AG09309 (cell line): ENCODE measurements around the gene DISC1.

ENCODE experiments used
- DNase-seq: peaks from one replicate; pipeline ENCODE4 v3.0.0-alpha.2; 2010; ENCODE audit warnings: low read depth
- H3K4me3 ChIP-seq: 2 replicates; pipeline ENCODE4 v1.5.1; 2011; ENCODE audit warnings: mild to moderate bottlenecking, low read depth, low read length, moderate library complexity; ENCODE audit not compliant: control insufficient read depth
- TF ChIP-seq, protein P1 (sequence below): IDR thresholded peaks from 2 replicates; pipeline ENCODE4 v1.5.1; 2011; ENCODE audit warnings: mild to moderate bottlenecking, low read depth, low read length, inconsistent platforms; ENCODE audit not compliant: insufficient read depth, control insufficient read depth; ENCODE audit errors: missing control alignments

Gene DISC1

DNA sequence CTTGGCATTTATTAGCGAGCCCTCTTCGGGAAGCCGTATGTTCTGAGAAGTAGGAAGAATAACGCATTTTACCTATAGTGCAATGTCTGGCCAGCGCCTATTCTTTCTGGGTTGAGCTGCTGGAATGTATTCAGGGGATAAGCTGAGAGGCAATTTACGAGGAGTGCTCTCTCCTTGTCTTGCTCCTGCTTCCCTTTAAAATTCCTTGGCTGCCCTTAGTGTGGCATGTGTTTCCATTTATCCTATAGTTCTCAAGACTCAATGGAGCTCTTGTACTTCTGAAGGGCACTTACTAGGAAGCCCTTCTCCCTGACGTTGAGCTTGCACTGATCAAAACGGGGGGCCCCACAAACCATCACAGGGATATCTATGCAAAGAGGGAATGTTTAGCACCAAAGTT lies 364.6 kb downstream of the DISC1 start:
- TF ChIP-seq, protein P1, sequence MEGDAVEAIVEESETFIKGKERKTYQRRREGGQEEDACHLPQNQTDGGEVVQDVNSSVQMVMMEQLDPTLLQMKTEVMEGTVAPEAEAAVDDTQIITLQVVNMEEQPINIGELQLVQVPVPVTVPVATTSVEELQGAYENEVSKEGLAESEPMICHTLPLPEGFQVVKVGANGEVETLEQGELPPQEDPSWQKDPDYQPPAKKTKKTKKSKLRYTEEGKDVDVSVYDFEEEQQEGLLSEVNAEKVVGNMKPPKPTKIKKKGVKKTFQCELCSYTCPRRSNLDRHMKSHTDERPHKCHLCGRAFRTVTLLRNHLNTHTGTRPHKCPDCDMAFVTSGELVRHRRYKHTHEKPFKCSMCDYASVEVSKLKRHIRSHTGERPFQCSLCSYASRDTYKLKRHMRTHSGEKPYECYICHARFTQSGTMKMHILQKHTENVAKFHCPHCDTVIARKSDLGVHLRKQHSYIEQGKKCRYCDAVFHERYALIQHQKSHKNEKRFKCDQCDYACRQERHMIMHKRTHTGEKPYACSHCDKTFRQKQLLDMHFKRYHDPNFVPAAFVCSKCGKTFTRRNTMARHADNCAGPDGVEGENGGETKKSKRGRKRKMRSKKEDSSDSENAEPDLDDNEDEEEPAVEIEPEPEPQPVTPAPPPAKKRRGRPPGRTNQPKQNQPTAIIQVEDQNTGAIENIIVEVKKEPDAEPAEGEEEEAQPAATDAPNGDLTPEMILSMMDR, result no peak
- DNase-seq, result no peak
- no peak overlapping the region for H3K4me3 ChIP-seq

DNA sequence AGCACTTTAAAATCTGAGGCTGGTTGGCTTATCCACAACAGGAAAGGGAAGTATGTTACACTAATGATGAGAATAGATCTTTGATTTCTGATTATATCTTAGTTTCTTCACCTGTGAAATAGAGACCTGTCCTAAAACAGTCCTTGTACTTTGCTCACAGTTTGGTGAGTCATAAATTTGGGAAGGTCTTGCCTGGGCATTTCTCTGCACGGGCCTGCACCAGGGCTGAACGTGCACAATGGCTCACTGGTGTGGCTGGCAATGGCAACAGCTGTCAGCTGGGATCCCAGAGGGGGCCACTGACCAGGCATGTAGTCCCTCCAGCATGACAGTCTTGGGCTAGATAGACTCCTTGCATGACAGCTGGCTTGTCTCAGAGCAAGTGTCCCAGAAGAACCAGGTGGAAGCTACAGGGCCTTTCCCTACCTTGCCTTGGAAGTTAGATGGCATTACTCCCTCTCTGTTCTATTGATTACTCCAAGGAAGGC lies 367.4 kb downstream of the DISC1 start:
- TF ChIP-seq, protein P1, result no peak
- no peak for DNase-seq

DNA sequence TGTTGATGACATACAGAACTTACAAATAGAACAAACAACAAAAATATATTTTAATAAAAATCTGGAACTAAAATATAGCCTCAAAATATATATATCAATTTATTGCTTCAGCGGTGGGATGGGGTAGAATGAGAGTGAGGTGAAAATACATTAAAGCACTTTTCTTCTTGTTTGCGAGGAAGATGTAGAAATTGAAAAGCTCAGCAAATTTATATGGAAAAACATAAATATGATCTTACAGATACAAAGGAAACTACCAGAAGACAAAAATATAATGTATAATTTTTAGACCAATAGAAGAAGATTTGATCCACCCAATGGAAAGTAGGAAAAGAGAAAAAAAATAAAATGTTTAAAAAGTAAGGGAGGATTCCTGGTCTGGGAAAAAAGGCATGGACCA lies 372.2 kb downstream of the DISC1 start:
- DNase-seq, result no peak
- no peak overlapping the region for H3K4me3 ChIP-seq
- TF ChIP-seq, protein P1, result no peak

More for the DNA sequence above, 367.4 kb downstream of the DISC1 start:
- H3K4me3 ChIP-seq, result no peak overlapping the region

DNA sequence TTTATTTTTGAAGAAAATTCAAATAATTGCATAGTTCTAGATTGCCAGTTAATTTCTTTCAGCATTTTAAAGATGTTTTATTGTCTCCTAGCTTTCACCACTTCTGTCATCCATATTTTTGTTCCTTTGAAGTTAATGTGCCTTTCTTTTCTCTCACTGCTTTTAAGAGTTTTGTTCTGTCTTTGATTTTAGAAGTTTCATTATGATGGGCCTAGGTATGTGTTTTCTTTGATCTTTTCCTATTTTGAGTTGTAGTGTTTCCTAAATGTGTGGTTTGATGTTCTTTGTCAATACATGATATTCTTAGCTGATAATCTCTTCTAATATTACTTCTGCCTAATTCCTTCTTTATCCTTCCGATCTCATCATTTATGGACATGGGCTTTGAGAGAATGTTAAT lies 378.7 kb downstream of the DISC1 start:
- no peak for DNase-seq
- H3K4me3 ChIP-seq, result no peak overlapping the region
- TF ChIP-seq, protein P1, result no peak

DNA sequence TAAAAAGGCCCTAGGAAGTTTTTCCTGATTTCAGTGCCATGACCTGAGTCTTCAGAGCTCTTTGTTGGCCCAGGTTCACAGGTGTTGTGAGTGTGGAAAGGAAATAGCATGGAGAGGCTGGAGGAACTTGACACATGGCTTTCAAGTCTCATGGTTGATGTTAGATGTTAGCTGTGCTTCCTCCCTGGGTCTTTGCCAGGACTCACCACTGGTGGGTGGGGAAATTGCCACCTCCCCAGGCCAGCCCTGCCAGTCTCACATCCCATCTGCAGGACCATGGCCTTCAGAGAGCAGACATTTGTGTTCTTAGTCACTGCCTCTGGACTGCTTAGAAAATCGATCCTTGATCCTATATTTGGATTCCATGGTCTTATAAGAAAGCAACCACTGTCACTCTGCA lies 383.2 kb downstream of the DISC1 start:
- no peak overlapping the region for H3K4me3 ChIP-seq
- no peak for DNase-seq
- TF ChIP-seq, protein P1, result no peak

DNA sequence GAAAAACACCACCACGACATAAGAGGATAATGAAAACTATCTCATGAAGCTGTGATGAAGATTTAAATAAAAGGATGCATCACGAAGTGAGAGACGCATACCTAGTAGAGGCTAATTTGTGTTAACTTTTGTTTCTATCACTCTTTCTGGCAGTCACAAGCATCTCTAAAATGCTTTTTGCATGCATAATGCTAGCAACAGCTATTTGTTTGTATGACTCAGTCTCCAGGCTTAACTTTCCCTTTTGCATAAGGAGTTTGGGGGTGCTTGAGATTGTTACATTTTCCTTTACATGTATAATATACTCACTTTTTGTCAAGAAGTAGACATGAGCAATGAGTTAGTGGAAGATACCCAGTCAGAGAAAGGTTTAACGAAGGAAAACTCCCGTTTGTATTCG lies 385.4 kb downstream of the DISC1 start:
- TF ChIP-seq, protein P1, result no peak
- DNase-seq, result no peak
- H3K4me3 ChIP-seq, result no peak overlapping the region

DNA sequence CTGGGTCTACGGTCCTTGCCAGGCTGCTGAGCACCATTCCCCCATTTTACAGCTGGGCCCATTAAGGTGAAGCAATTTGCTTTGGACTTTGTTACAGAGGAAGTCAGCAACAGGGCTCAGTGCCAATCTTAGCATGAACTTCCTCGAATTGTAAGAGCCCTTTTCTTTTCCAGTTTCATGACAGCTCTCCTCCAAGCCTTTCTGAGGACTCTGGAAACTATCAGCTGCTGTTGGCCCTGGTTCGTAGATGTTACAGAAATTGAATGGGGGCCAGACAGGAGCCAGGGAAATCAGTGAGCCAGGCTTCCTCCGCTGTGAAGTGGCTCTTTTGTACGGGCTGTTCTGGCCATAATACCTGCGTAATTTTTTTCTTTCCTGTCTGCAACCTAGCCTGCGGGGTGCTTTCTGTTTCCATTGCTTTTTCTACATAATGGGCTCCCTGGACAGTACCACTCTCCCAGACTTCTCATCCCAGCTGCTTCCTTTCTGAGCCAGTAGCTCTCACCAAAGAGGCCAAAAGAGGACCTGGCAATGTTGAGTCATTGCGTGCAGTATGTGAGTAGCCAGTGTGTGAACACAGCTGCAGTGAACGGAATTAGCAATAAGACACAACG lies 386.3 kb downstream of the DISC1 start:
- H3K4me3 ChIP-seq, result no peak overlapping the region
- DNase-seq, result peak; percentile 63
- TF ChIP-seq, protein P1, result no peak
